K562 (cell line): ENCODE results near the gene ZGLP1.

Experiments
- CBX5 ChIP-seq: IDR thresholded peaks from 2 replicates; pipeline ENCODE4 v1.6.1; 2014; ENCODE audit warnings: low read depth, borderline replicate concordance
- COPS2 ChIP-seq: fragments of 450-650 bp; conservative IDR thresholded peaks from 2 replicates; pipeline ENCODE4 v1.6.1; 2016; ENCODE audit warnings: mild to moderate bottlenecking, moderate library complexity
- ETV6 ChIP-seq, 3 experiments: fragments of 150-350 bp in 1 of 3; sonication (generic) in 1 of 3; formaldehyde crosslinking in 1 of 3; IDR thresholded peaks; 2 replicates each; pipeline versions ENCODE4 v1.6.1 to v1.8.0; 2014 to 2022; ENCODE audit warnings: borderline replicate concordance in 2 of 3, low read depth in 2 of 3, antibody characterized with exemption in 1 of 3, low read length in 1 of 3, mild to moderate bottlenecking in 1 of 3, missing genetic modification reagents in 1 of 3
- EZH2 ChIP-seq: IDR thresholded peaks from 2 replicates; pipeline ENCODE4 v1.6.1; 2012; ENCODE audit warnings: low read depth, mild to moderate bottlenecking, inconsistent platforms, low read length, borderline replicate concordance
- POLR2AphosphoS5 ChIP-seq: IDR thresholded peaks from 2 replicates; pipeline ENCODE4 v1.6.1; 2011; ENCODE audit warnings: mild to moderate bottlenecking, low read depth, low read length, moderate library complexity; ENCODE audit not compliant: control insufficient read depth, insufficient read depth
- RBBP5 ChIP-seq: fragments of 200-600 bp; sonication (generic); IDR thresholded peaks from 2 replicates; pipeline ENCODE4 v1.6.1; 2012; ENCODE audit warnings: borderline replicate concordance, mild to moderate bottlenecking, low read length, control low read depth, inconsistent platforms; ENCODE audit not compliant: insufficient read depth, poor library complexity, severe bottlenecking
- SIX5 ChIP-seq, 2 experiments: IDR thresholded peaks; 2 replicates each; pipeline ENCODE4 v1.6.1; 2011; ENCODE audit warnings: low read length in 2 of 2, borderline replicate concordance in 1 of 2, low read depth in 1 of 2, mild to moderate bottlenecking in 1 of 2, moderate library complexity in 1 of 2; ENCODE audit not compliant: insufficient read depth in 1 of 2
- SNRNP70 ChIP-seq: fragments of 200-400 bp; formaldehyde crosslinking; optimal IDR thresholded peaks from 2 replicates; pipeline ENCODE3; 2017; ENCODE audit warnings: low read depth, low read length
- SP2 ChIP-seq: IDR thresholded peaks from 2 replicates; pipeline ENCODE4 v1.6.1; 2011; ENCODE audit warnings: mild to moderate bottlenecking, low read depth, low read length, moderate library complexity; ENCODE audit not compliant: poor library complexity, severe bottlenecking; ENCODE audit errors: extremely low read depth
- TRIM28 ChIP-seq: fragments of 450-650 bp; IDR thresholded peaks from 2 replicates; pipeline ENCODE4 v1.6.1; 2017
- ZNF124 ChIP-seq: sonication (generic); formaldehyde crosslinking; IDR thresholded peaks from 2 replicates; pipeline ENCODE4 v1.8.1; 2022; ENCODE audit warnings: missing genetic modification reagents
- TF ChIP-seq, protein P1 (sequence below): sonication (generic); formaldehyde crosslinking; IDR thresholded peaks from 2 replicates; pipeline ENCODE4 v1.8.1; 2022; ENCODE audit warnings: missing genetic modification reagents
- TF ChIP-seq, protein P2 (sequence below): fragments of 250-450 bp; sonication (Bioruptor Pico); IDR thresholded peaks from 2 replicates; pipeline ENCODE4 v1.9.0; 2021; ENCODE audit warnings: mild to moderate bottlenecking

DNA sequence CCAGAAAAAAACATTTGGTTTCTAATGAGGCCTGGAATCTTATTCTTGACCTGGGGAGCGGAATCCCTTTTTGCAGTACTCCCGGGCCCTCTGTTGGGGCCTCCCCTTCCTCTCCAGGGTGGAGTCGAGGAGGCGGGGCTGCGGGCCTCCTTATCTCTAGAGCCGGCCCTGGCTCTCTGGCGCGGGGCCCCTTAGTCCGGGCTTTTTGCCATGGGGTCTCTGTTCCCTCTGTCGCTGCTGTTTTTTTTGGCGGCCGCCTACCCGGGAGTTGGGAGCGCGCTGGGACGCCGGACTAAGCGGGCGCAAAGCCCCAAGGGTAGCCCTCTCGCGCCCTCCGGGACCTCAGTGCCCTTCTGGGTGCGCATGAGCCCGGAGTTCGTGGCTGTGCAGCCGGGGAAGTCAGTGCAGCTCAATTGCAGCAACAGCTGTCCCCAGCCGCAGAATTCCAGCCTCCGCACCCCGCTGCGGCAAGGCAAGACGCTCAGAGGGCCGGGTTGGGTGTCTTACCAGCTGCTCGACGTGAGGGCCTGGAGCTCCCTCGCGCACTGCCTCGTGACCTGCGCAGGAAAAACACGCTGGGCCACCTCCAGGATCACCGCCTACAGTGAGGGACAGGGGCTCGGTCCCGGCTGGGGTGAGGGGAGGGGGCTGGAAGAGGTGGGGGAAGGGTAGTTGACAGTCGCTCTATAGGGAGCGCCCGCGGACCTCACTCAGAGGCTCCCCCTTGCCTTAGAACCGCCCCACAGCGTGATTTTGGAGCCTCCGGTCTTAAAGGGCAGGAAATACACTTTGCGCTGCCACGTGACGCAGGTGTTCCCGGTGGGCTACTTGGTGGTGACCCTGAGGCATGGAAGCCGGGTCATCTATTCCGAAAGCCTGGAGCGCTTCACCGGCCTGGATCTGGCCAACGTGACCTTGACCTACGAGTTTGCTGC, 22.5 kb downstream of the ZGLP1 start, which contains the start of gene ICAM4:
- TF ChIP-seq SP2 (no peak), ZNF124 (CRISPR knock-in tag) (no peak), EZH2 (no peak), ETV6 (IDR thresholded peaks at IDR 0.05; ENCODE audit: borderline replicate concordance in 1 of 2, low read depth in 2 of 2, low read length in 1 of 2) (no peak), ETV6 (CRISPR knock-in tag; IDR thresholded peaks at IDR 0.05; ENCODE audit: borderline replicate concordance) (no peak), SIX5 (IDR thresholded peaks at IDR 0.05; ENCODE audit: borderline replicate concordance in 1 of 2, insufficient read depth in 1 of 2, low read depth in 1 of 2, low read length in 2 of 2) (no peak), COPS2 (no peak), CBX5 (no peak), SNRNP70 (no peak), POLR2AphosphoS5 (peak; percentile 71; the same call in 1 of the 2 replicates), RBBP5 (peak; percentile 31), TRIM28 (no peak)
- TF ChIP-seq, protein P1, sequence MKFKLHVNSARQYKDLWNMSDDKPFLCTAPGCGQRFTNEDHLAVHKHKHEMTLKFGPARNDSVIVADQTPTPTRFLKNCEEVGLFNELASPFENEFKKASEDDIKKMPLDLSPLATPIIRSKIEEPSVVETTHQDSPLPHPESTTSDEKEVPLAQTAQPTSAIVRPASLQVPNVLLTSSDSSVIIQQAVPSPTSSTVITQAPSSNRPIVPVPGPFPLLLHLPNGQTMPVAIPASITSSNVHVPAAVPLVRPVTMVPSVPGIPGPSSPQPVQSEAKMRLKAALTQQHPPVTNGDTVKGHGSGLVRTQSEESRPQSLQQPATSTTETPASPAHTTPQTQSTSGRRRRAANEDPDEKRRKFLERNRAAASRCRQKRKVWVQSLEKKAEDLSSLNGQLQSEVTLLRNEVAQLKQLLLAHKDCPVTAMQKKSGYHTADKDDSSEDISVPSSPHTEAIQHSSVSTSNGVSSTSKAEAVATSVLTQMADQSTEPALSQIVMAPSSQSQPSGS (CRISPR knock-in tag): peak; percentile 66; the same call in 1 of the 2 replicates
- TF ChIP-seq, protein P2, sequence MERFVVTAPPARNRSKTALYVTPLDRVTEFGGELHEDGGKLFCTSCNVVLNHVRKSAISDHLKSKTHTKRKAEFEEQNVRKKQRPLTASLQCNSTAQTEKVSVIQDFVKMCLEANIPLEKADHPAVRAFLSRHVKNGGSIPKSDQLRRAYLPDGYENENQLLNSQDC (CRISPR knock-in tag): no peak
